OCI-LY3 (cell line): ENCODE results near the gene RBMY1B.

Experiments used
- EZH2phosphoT487 ChIP-seq: fragments of 200-600 bp; shearing (Covaris generic); IDR thresholded peaks from 2 replicates; pipeline ENCODE4 v1.6.1; 2018; ENCODE audit warnings: antibody characterized with exemption, mixed run types, low read depth
- TF ChIP-seq, protein P1 (sequence below): fragments of 200-600, 300-600 bp; sonication (generic); IDR thresholded peaks from 2 replicates; pipeline ENCODE4 v1.5.1; 2014; ENCODE audit warnings: antibody characterized with exemption, low read length, low read depth

DNA sequence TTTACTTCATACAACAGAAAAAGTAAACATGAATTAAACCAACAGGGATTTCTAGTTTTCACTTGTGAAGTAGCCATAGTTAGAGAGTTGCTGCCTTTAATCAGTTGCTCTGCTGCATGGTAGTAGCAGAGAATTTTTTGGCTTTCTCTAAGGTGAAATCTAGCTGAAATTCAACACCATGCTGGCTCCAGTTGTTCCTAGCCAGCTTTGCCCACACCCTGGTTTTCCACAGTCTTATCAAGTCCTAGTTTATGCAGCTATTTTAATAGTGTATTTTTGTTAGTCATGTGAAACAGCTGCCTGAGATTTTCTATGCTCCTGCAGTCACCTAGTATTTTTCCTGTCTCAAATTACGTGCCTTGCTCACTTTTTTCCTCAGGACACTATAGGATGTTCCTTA lies 28.2 kb upstream of the RBMY1B start:
- TF ChIP-seq, protein P1, sequence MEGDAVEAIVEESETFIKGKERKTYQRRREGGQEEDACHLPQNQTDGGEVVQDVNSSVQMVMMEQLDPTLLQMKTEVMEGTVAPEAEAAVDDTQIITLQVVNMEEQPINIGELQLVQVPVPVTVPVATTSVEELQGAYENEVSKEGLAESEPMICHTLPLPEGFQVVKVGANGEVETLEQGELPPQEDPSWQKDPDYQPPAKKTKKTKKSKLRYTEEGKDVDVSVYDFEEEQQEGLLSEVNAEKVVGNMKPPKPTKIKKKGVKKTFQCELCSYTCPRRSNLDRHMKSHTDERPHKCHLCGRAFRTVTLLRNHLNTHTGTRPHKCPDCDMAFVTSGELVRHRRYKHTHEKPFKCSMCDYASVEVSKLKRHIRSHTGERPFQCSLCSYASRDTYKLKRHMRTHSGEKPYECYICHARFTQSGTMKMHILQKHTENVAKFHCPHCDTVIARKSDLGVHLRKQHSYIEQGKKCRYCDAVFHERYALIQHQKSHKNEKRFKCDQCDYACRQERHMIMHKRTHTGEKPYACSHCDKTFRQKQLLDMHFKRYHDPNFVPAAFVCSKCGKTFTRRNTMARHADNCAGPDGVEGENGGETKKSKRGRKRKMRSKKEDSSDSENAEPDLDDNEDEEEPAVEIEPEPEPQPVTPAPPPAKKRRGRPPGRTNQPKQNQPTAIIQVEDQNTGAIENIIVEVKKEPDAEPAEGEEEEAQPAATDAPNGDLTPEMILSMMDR = no peak
- no peak for TF ChIP-seq EZH2phosphoT487
